ENCODE measurements around the gene SCN8A.
"Not testable (repeated sequence)": the region's sequence is repeated elsewhere in the genome, so short reads cannot be mapped to it uniquely, and the experiment has no call there.

SCN8A gene

GRCh38 chr12:51773145-51773869 is 182.3 kb downstream of the SCN8A start:
- DNase-seq (ENCODE audit: low spot score) = peak; percentile 35

GRCh38 chr12:51774933-51775332 is 183.9 kb downstream of the SCN8A start:
- DNase-seq (ENCODE audit: low spot score) = no peak

GRCh38 chr12:51777457-51777856 is 186.4 kb downstream of the SCN8A start:
- DNase-seq (ENCODE audit: low spot score) = no peak

- DNase-seq (ENCODE audit: low spot score) = no peak
Measured at GRCh38 chr12:51777973-51778372, 186.9 kb downstream of the SCN8A start.

GRCh38 chr12:51779876-51780275 is 188.8 kb downstream of the SCN8A start:
- no peak for DNase-seq (ENCODE audit: low spot score)

- no peak for DNase-seq (ENCODE audit: low spot score)
Measured at GRCh38 chr12:51784688-51785087, 193.7 kb downstream of the SCN8A start.

- DNase-seq (ENCODE audit: low spot score) = no peak
Measured at GRCh38 chr12:51785906-51786305, 194.9 kb downstream of the SCN8A start.

- DNase-seq (ENCODE audit: low spot score) = peak; percentile 85
Measured at GRCh38 chr12:51788876-51789275, 197.8 kb downstream of the SCN8A start.

- no peak for DNase-seq (ENCODE audit: low spot score)
Measured at GRCh38 chr12:51792417-51792816, 201.4 kb downstream of the SCN8A start.

- DNase-seq (ENCODE audit: low spot score) = no peak
Measured at GRCh38 chr12:51793201-51793600, 202.2 kb downstream of the SCN8A start.

- DNase-seq (ENCODE audit: low spot score) = no peak
Measured at GRCh38 chr12:51797301-51797700, 206.3 kb downstream of the SCN8A start.

GRCh38 chr12:51798051-51798450 is 207.0 kb downstream of the SCN8A start:
- not testable (repeated sequence) for DNase-seq (ENCODE audit: low spot score)

- no peak for DNase-seq (ENCODE audit: low spot score)
Measured at GRCh38 chr12:51798501-51798900, 207.5 kb downstream of the SCN8A start.

GRCh38 chr12:51801027-51801426 is 210.0 kb downstream of the SCN8A start:
- no peak for DNase-seq (ENCODE audit: low spot score)

- DNase-seq (ENCODE audit: low spot score) = no peak
Measured at GRCh38 chr12:51806896-51807295, 215.9 kb downstream of the SCN8A start.

GRCh38 chr12:51809193-51809592 is 218.2 kb downstream of the SCN8A start:
- DNase-seq (ENCODE audit: low spot score) = no peak

- DNase-seq (ENCODE audit: low spot score) = no peak
Measured at GRCh38 chr12:51811203-51812202, 220.5 kb downstream of the SCN8A start.

- no peak for DNase-seq (ENCODE audit: low spot score)
Measured at GRCh38 chr12:51812871-51813270, 221.8 kb downstream of the SCN8A start.

GRCh38 chr12:51813931-51814310 is 222.9 kb downstream of the SCN8A start:
- no peak for DNase-seq (ENCODE audit: low spot score)

GRCh38 chr12:51814311-51815088 is 223.5 kb downstream of the SCN8A start:
- DNase-seq (ENCODE audit: low spot score) = peak; percentile 92

- DNase-seq (ENCODE audit: low spot score) = no peak
Measured at GRCh38 chr12:51815571-51815970, 224.5 kb downstream of the SCN8A start.

Data from AG08396 (cell line).